Upper lobe of left lung (tissue), 6 donors: ENCODE measurements around the gene ERLIN1. TPM values are rescaled to one million over a fixed set of nuclear protein-coding genes. Genes with fewer than 3 reads are reported as not detected.
A peak's percentile ranks its signal among the peaks of the same experiment; 100 is the strongest.

Source experiments
- ATAC-seq, 2 donors: fragments of 200-7000 bp; cut with Tn5 transposase; one replicate each; pipeline ENCODE4 v1.9.1; 2022; ENCODE audit warnings: mild to moderate bottlenecking in 2 of 2, moderate library complexity in 2 of 2; ENCODE audit not compliant: low FRiP score in 2 of 2
- DNase-seq, 2 donors: peaks; one replicate each; pipeline ENCODE4 v3.0.0-alpha.2; 2019 to 2020
- H3K27ac ChIP-seq, 4 donors: fragments of 200-600 bp; sonication (generic); one replicate each; pipeline ENCODE4 v1.5.1; 2016 to 2019
- H3K27me3 ChIP-seq, 4 donors: fragments of 200-600 bp; sonication (generic); one replicate each; pipeline ENCODE4 v1.5.1; 2017 to 2019
- H3K36me3 ChIP-seq, 4 donors: fragments of 200-600 bp; sonication (generic); one replicate each; pipeline ENCODE4 v1.5.1; 2016 to 2019
- H3K4me1 ChIP-seq, 4 donors: fragments of 200-600 bp; sonication (generic); one replicate each; pipeline ENCODE4 v1.5.1; 2018 to 2019
- H3K4me3 ChIP-seq, 4 donors: fragments of 200-600 bp; sonication (generic); one replicate each; pipeline ENCODE4 v1.5.1; 2017 to 2019; ENCODE audit warnings: mild to moderate bottlenecking in 2 of 4, moderate library complexity in 1 of 4
- H3K9me3 ChIP-seq, 4 donors: fragments of 200-600 bp; sonication (generic); one replicate each; pipeline ENCODE4 v1.5.1; 2018 to 2019
- CTCF ChIP-seq, 6 experiments: fragments of 450-650 bp in 4 of 6; fragments of 200-600 bp in 2 of 6; sonication (generic) in 2 of 6; IDR thresholded peaks; one replicate each; pipeline ENCODE4 v1.5.1; 2016 to 2019; ENCODE audit warnings: antibody characterized with exemption in 6 of 6
- EP300 ChIP-seq, 4 donors: sonication (generic); formaldehyde crosslinking; IDR thresholded peaks; one replicate each; pipeline ENCODE4 v1.5.1; 2017; ENCODE audit warnings: antibody characterized with exemption in 4 of 4, control low read depth in 2 of 4
- POLR2A ChIP-seq, 4 donors: fragments of 450-650 bp; IDR thresholded peaks; one replicate each; pipeline ENCODE4 v1.5.1; 2016 to 2017; ENCODE audit warnings: antibody characterized with exemption in 4 of 4, mild to moderate bottlenecking in 2 of 4
- POLR2AphosphoS5 ChIP-seq, 2 donors: sonication (generic); formaldehyde crosslinking; IDR thresholded peaks; one replicate each; pipeline ENCODE4 v1.5.1; 2017; ENCODE audit warnings: antibody characterized with exemption in 2 of 2
- WGBS, 2 donors: methylation state at CpG; one replicate each; pipeline ENCODE4 v1.1.5; 2017 to 2018; 5-methylcytosine and 5-hydroxymethylcytosine counted together
- total RNA-seq, 6 donors: library from RNA; depleted of rRNA in 4 of 6; stranded (reverse); fragments of >200 nt in 4 of 6; gene quantifications; one replicate each; pipeline versions ENCODE4 v1.1.0 to v1.2.1, GENCODE V29; 2016 to 2021
- donor health status: DM: no; HTN: no; CAD: no; lungs with moderate emphysema.
- donor health status: DM: no; HTN: yes; CAD: no; lungs with severe emphysema.

ERLIN1 gene
- total RNA-seq, 6 donors from 2014 or later, result 9.4 to 40.7 (median 24.4) TPM

GRCh38 chr10:100184840-100185239 is 989 bp downstream of the ERLIN1 start:
- peak overlapping the region; percentile 82 to 91 (median 90) for H3K27ac ChIP-seq
- peaks cover 23 to 33% (median 27%) of the 10 kb centered on the region in 4 donors for H3K4me1 ChIP-seq

DNA sequence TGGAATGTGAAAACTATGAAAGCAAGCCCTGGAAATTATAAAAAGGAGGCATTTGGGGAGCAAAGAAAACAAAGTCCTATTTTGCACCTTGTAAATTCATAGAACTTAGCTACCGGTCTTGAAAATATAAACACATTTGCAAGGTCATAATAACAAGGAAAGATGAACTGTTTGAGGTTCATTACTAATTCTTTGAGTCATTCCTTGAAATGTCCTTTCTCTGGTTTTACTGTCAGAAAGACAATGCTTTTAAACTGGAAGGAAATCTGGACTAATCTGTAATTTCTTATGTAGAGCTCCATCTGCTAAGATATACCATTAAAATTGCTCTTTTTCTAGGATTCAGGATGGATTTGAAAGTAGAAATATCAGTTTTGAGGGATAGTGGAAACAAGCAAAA is 1.4 kb downstream of the ERLIN1 start:
- no peak for ATAC-seq

More at GRCh38 chr10:100184840-100185239, 989 bp downstream of the ERLIN1 start:
- TF ChIP-seq POLR2A (IDR thresholded peaks at IDR 0.05) (no peak), CTCF (IDR thresholded peaks at IDR 0.05) (no peak), POLR2AphosphoS5 (IDR thresholded peaks at IDR 0.05) (no peak), EP300 (IDR thresholded peaks at IDR 0.05) (no peak)
- WGBS, 2 donors, result 7 to 8% methylated on average over 4 of the region's 4 CpGs
- peak in 1 of 2 donors; percentile 22 for DNase-seq
- peaks cover 0 to 15% (median under 1%) of the 10 kb centered on the region in 4 donors for H3K36me3 ChIP-seq
- no peaks in the 10 kb centered on the region for H3K27me3 ChIP-seq
- no peak for ATAC-seq
- peak overlapping the region; percentile 78 to 94 (median 84) for H3K4me3 ChIP-seq
- no peaks in the 10 kb centered on the region for H3K9me3 ChIP-seq

GRCh38 chr10:100183481-100183880 is 2.3 kb downstream of the ERLIN1 start:
- Histone ChIP-seq H3K27ac (peak overlapping the region; percentile 38 to 90 (median 64)), H3K27me3 (no peaks in the 10 kb centered on the region), H3K9me3 (no peaks in the 10 kb centered on the region), H3K36me3 (peaks cover 0 to 6% (median 2%) of the 10 kb centered on the region in 4 donors), H3K4me1 (peaks cover 23 to 38% (median 27%) of the 10 kb centered on the region in 4 donors), H3K4me3 (no peak overlapping the region)
- TF ChIP-seq EP300 (IDR thresholded peaks at IDR 0.05) (peak in 1 of 4 donors; percentile 32), POLR2AphosphoS5 (IDR thresholded peaks at IDR 0.05) (no peak)
- no peak for ATAC-seq
- no peak for DNase-seq
- 44 to 55% methylated on average over 3 of the region's 3 CpGs for WGBS, 2 donors

More for the DNA sequence above, 1.4 kb downstream of the ERLIN1 start:
- H3K4me1 ChIP-seq, result peaks cover 23 to 37% (median 27%) of the 10 kb centered on the region in 4 donors
- peaks cover 0 to 13% (median 2%) of the 10 kb centered on the region in 4 donors for H3K36me3 ChIP-seq
- WGBS, 2 donors, result 36 to 38% methylated on average over 1 of the region's 1 CpG
- TF ChIP-seq POLR2A (IDR thresholded peaks at IDR 0.05), result no peak
- TF ChIP-seq POLR2AphosphoS5 (IDR thresholded peaks at IDR 0.05), result no peak
- TF ChIP-seq EP300 (IDR thresholded peaks at IDR 0.05), result no peak
- TF ChIP-seq CTCF (IDR thresholded peaks at IDR 0.05), result no peak
- peak overlapping the region; percentile 82 to 91 (median 90) for H3K27ac ChIP-seq
- H3K9me3 ChIP-seq, result no peaks in the 10 kb centered on the region
- H3K27me3 ChIP-seq, result no peaks in the 10 kb centered on the region
- DNase-seq, result no peak
- H3K4me3 ChIP-seq, result peak overlapping the region in 2 of 4 donors; percentile 86 to 94

DNA sequence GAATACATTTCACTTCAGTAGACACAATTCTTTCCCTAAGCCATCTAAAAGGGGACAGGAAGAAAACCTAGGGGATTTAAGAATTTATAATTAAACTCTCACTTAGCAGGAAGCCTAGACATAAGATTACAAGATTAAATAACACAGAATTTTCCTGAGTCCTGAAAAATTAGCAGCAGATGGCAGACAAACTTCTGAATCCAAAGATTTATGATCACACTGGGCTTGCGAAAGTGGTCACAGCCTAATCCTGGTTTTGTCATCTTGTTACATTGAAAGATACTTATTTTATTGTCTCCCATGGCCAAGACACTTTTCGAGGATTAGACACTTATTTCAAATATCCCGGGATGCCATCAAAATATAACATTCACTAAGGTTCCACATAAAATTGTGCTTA is 2.9 kb downstream of the ERLIN1 start:
- H3K36me3 ChIP-seq, result peaks cover 0 to 7% (median 2%) of the 10 kb centered on the region in 4 donors
- no peak overlapping the region for H3K4me3 ChIP-seq
- DNase-seq (no peak), ATAC-seq (no peak)
- H3K27me3 ChIP-seq, result no peaks in the 10 kb centered on the region
- TF ChIP-seq POLR2AphosphoS5 (IDR thresholded peaks at IDR 0.05) (no peak), CTCF (IDR thresholded peaks at IDR 0.05) (no peak), EP300 (IDR thresholded peaks at IDR 0.05) (no peak), POLR2A (IDR thresholded peaks at IDR 0.05) (no peak)
- peak overlapping the region; percentile 38 to 90 (median 64) for H3K27ac ChIP-seq
- H3K9me3 ChIP-seq, result no peaks in the 10 kb centered on the region
- H3K4me1 ChIP-seq, result peaks cover 23 to 38% (median 26%) of the 10 kb centered on the region in 4 donors
- WGBS, 2 donors, result 75 to 86% methylated on average over 3 of the region's 3 CpGs

GRCh38 chr10:100182281-100182680 is 3.5 kb downstream of the ERLIN1 start:
- Histone ChIP-seq H3K27me3 (no peaks in the 10 kb centered on the region), H3K9me3 (no peaks in the 10 kb centered on the region), H3K27ac (peak overlapping the region; percentile 38 to 90 (median 64)), H3K4me1 (peaks cover 20 to 33% (median 23%) of the 10 kb centered on the region in 4 donors), H3K4me3 (no peak overlapping the region), H3K36me3 (peaks cover 0 to 13% (median 2%) of the 10 kb centered on the region in 4 donors)
- 76 to 84% methylated on average over 6 of the region's 6 CpGs for WGBS, 2 donors
- ATAC-seq (no peak), DNase-seq (peak in 1 of 2 donors; percentile 34)
- TF ChIP-seq POLR2A (IDR thresholded peaks at IDR 0.05) (no peak), EP300 (IDR thresholded peaks at IDR 0.05) (no peak), POLR2AphosphoS5 (IDR thresholded peaks at IDR 0.05) (no peak), CTCF (IDR thresholded peaks at IDR 0.05) (no peak)
